DOHH2 (cell line): ENCODE data around the gene ADSS2.

Experiments
- EZH2phosphoT487 ChIP-seq: fragments of 200-600 bp; sonication (generic); IDR thresholded peaks from 2 replicates; pipeline ENCODE4 v1.6.1; 2017; ENCODE audit warnings: borderline replicate concordance, mild to moderate bottlenecking, antibody characterized with exemption, low read length, moderate library complexity, mixed read lengths
- TF ChIP-seq, protein P1 (sequence below): fragments of 200-600 bp; sonication (generic); IDR thresholded peaks from one replicate; pipeline ENCODE4 v1.5.1; 2014; ENCODE audit warnings: antibody characterized with exemption, mild to moderate bottlenecking, low read depth, low read length; ENCODE audit not compliant: poor library complexity, severe bottlenecking

DNA sequence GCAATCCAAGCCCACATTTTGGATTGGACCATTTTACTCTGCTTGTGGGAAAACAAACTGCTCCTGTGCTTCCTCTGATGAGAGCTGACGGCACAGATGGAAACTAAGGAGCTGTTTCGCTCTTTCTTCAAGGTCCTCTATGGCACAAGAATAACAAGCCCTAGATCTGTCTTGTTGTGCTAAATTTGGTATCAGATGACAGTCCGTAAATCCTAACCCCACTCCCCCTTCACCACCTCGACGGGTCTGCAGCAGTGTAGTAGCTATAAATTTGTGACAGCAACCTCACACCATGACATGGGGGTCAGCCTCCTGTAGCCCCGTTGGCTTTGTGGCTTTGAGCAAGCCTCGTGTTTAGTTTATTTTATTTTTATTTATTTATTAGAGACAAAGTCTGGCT lies 85.9 kb downstream of the ADSS2 start:
- TF ChIP-seq, protein P1, sequence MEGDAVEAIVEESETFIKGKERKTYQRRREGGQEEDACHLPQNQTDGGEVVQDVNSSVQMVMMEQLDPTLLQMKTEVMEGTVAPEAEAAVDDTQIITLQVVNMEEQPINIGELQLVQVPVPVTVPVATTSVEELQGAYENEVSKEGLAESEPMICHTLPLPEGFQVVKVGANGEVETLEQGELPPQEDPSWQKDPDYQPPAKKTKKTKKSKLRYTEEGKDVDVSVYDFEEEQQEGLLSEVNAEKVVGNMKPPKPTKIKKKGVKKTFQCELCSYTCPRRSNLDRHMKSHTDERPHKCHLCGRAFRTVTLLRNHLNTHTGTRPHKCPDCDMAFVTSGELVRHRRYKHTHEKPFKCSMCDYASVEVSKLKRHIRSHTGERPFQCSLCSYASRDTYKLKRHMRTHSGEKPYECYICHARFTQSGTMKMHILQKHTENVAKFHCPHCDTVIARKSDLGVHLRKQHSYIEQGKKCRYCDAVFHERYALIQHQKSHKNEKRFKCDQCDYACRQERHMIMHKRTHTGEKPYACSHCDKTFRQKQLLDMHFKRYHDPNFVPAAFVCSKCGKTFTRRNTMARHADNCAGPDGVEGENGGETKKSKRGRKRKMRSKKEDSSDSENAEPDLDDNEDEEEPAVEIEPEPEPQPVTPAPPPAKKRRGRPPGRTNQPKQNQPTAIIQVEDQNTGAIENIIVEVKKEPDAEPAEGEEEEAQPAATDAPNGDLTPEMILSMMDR, result no peak
- TF ChIP-seq EZH2phosphoT487, result no peak
